ENCODE measurements around the gene C1orf21.

The C1orf21 gene

DNA sequence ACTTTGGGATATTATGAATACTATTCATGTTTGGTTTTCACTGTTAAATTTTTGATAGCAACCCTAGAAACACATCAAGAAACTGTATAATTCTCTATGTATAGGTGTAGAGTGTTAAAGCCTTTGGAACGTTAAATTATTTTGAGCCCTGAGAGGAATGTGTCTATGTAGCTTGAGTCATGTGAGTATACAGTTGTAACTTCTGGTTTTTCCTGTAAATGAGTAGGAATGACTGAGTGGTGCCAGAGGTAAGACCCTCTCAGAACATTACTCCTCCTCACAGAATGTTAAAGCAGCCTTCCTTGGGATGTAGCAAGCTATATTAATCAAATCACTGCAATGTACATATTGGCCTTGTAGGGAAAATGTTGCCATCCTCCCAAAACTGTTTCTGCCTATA, 69.0 kb downstream of the C1orf21 start:
- no peak for DNase-seq

DNA sequence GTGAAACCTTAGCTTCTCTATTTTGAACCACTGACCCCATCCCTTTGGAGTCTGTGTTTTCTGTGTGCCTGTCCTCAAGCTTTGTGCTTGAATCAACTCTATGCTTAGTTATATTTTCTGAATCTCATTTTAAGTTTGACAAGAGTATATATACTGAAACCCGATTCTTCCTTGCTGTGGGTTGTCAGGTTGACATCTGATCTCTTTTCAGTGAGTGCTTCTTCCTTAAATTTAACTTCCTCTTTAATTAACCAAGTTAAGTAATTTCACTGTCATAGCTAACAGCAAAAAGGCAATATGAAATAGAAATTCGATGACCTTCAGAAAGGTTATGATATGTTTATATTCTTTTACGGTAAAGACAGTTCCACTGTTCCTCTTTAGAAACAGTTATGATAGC, 69.4 kb downstream of the C1orf21 start:
- no peak for DNase-seq

DNA sequence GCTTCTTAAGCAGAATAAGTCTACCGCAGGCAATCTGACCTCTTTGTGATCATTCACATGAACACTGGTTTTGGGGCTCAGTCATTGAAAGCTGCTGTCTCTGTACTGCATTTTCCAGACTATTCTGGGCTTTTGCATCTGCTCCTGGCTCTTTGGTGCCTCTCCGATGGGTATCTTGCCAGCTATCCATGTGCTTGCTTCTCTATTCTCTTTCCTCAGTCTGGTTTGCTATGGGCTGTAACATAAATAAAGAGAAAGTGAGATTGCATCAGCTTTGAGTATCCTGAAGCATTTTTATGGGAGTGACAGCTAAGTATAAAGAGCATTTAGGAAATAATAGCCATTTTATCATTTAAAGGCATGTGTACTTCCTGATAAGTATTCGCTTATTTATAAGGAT, 70.7 kb downstream of the C1orf21 start:
- peak; percentile 13 for DNase-seq

DNA sequence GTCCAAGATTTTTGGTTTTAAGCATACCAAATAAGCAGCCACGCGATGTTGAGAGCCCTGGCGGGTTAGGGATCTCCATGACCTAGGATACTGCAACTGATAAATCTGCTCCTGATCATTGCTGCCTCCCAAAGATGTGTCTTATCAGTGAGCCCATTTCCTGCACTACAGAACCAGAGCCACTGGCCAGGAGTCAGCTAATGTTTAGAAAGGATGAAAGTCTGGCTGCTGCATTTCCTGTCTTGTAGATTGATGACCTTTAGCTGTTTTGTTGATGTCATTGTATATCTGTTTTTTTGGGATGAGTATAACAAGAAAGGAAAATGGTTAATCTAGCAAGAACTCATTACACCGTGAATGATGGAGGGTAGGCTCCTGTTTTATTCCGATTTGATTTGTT, 74.5 kb downstream of the C1orf21 start:
- no peak for DNase-seq

DNA sequence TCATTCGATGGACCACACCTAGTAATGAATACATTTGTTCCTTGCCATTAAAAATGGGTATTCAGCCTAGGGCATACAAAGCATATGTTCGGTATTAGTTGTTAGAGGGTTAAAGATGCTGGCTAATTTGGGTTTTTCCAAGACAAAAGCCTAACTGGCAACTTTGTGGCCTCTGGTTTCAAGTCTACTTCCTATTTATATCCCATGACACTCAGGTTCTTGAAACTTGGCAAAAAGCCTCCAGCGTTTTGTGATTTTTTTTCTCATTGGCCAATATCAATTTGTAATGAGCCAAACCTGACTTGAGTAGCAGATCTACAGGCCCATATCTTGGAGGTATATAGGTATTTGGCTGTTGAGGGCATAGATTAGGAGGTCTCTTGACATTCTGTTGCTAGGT, 75.3 kb downstream of the C1orf21 start:
- DNase-seq: no peak

DNA sequence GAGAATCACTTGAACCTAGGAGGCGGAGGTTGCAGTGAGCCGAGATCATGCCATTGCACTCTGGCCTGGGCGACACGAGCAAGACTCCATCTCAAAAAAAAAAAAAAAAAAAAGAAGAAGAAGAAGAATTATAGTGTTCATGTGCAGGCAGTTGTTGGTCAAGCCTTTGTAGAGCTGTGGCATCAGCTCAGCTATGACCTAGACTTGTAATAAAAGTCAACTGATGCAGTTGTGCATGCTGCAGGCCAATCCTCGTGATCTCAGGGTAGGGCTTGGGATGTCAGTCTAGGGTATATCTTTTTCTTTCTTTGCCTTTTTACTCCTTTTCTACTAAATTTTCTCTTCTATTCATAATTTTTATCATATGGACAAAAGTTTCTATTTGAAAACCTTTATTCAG, 76.2 kb downstream of the C1orf21 start:
- DNase-seq: no peak

DNA sequence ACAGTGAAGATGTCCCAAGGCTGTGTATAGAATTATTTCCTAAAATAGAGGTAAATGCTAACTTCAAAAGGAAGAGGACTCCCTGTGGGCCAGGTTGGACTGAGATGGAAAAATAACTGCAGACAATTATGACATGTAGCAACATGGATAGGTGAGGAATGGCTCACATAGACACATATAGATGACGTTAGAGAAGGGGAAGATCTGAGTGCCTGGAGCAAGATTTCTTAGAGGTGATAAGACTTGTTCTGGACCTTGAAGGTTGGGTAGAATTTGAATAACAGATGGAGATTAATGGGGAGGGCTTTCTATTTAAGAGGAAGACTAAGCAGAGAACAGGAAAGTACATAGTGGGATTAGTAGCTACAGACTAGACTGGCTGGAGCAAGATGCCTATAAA, 76.9 kb downstream of the C1orf21 start:
- DNase-seq: no peak

DNA sequence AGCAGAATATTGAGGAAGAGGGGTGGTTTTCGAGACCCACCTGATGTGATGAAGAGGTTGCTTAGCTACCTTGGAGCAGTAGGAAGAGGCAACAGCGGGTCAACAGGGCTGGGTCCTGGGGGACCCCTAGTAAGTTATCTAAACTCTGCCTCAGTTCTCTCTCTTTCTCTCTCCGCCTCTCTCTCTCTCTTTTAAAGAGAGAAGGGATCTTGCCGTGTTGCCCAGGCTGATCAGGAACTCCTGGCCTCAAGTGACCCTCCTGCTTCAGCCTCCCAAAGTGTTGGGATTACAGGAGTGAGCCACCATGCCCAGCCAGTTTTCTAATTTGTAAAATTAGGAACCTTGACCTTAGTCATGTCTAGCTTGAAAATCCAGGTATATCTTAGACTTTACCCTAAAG, 77.9 kb downstream of the C1orf21 start:
- DNase-seq: no peak

DNA sequence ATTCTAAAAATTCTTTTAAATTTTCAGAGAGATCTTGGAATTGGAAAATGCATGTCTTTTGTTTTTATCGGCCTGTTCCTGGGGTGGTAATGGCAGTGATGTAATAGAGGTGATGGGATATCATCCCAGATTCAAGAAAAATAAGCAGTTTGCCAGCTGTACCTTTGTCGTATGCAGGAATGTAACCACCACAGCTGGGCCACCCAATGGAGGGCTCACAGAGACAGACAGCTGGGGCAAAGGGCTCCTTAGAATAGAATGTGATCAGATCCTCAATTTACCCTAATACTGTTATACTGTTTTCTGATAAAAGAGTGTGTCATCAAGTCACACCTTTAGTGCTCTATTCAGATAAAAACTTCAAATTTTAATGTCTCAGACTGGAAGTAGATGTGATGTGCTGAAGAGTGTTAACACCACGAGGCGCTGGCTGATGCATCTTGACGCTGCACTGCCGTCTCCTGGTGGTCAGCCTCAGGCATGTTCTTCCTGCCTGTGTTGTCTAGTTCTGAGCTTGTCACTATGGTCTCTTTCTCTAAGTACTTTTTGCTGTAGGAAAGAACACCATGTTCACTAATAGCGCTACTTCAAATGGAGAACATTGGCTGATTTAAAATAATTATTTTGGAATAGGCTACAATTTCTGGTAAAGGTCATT, 78.8 kb downstream of the C1orf21 start:
- peak; percentile 3 for DNase-seq

DNA sequence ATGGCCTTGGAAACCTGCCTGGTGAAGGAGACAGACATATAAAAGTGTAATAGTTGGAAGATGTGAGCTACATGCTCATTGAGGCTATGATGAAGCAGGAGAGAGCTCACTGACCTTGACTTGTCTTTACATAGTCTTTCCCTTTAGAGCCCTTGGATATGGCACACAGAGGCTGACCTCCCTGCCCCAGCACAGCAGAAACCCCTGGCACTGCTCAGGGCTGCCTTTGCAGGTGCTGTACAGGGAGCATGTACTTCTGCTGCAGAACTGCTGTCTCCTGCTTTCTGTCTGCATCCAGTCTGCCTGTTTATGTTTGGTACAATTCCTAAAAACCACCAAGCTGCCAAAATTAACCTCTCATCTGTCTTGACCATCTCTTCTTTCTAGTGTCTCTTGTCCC, 80.5 kb downstream of the C1orf21 start:
- no peak for DNase-seq

DNA sequence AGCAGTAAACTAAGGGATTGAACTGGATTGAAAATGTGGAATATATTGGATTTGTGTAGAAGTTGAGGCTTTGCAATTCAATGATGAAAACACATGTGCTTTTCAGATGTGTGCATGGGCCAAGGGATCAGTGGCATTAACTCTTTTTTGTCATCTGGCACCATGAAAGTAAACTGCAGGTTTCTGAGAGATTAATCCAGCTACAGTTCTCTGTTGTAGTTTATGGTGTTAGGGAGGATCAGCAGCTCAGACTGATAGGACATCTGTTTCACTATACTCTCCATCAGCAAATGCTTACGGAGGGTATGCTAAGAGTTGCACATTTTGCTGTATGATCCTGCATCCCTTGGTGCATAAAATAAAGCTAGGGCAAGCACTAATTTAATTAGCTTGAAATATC, 82.6 kb downstream of the C1orf21 start:
- no peak for DNase-seq

DNA sequence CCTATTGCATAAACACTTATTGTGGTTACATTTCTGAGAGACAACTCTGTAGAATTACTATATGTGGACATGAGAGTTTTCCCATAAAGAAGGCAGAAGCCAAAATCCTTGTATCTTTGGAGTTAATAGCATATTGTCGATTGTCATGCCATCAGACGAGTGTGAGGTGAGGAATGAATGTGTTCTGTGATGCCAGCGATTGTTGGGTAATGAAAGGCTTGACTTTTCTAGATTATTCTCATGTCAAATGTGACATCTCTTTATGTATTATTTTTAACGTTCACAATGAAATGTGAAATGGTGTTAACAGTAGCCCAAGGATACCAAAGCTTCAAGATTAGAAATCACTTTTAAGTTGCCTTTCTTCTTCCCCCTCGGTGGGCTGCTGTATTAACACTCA, 84.9 kb downstream of the C1orf21 start:
- DNase-seq: no peak

DNA sequence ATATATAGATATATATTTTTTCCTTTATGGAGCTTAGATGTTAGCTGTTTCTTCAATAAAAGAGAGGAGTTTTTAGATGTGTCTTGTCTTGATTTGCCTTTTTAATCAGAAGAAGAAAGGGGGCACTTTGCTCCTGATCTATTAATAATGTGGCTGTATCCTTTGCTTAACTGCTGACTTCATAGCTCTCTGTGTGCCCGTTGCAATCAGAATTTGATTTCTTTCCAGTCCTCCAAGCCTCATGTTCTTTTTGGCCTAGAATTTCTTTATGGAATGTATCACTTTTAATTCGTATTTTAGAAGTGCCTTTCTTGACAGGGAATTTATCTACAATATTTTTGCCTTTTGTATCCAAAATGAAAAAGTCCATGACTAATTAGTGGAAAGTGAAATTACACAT, 85.3 kb downstream of the C1orf21 start:
- no peak for DNase-seq

DNA sequence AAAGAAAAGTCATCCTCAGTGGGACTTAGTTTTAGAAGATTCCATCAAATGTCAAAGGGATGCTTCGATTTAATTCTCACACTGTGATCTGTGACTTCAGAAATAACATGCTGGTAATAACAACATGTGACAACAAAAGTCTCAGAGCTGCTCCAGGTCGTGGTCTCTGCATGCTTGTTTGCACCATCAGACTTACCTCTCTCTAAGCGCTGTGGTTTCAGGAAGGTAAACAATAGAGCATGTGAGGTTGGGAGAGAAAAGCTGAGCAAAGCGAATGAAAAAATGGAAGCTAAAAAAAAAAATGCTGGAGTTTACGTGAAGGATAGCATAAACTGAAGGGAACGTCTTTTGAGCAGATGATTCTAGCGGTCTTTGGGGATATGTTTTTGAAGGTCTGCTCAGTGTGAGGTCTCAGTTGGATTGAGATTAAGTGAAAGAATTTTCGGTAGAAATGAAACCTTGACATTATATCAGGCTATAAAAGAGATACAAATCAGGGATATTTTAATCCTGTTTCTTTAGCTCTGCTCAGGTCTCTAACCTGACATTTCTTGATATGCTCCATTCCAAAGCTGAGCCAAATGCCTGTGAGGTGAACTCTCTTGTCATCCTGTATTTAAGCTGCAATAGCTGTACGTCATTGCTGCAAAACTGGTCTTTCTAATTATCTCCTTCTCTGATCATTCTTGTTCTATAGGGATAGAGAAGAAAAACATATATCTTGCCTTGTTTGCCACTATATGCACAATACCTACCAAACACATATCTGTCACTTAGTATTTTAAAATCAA, 86.5 kb downstream of the C1orf21 start:
- DNase-seq: no peak

DNA sequence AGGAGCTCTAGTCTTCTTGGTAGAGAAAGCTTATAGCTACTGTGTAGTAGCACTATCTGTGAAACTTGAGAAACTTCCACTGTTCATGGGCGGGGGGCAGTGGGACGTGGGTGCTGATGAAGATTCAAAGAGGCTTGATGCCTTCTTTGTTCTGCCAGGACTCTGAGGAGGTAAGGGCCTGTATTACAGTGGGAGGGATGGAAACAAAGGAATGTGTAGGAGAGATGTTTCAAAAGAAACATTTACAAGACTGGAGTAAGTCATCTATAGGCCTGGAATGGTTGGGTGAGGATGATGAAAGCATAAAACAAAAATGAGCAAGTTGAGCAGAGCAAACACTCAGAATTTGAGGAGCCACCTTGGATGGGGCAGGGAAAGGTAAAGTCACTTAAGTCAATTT, 89.4 kb downstream of the C1orf21 start:
- DNase-seq: no peak

DNA sequence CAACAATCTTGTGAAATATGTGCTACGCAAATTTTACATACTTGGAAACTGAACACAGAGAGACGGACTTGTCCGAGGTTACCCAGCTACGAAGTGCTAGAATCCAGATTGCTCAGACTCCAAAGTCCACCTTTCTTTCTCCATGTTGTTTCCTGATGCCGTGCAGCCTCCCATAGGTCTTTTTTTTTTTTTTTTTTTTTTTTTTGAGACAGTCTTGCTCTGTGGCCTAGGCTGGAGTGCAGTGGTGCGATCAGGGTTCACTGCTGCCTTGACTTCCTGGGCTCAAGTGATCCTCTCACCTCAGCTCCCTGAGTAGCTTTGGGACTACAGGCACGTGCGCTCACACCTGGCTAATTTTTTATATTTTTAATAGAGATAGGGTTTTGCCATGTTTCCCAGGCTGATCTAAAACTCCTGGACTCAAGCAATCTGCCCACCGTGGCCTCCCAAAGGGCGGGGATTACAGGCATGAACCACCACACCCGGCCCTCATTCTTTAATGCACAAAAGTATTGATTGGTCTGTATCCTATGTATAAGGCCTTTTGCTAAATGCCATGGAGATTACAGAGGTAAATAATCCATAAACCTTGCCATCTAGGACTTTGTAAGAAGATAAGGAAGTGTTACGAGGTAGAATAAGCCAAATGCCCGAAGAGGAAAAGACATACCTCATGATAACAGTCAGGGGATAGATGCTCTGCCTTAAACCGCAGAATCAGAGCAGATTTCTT, 92.8 kb downstream of the C1orf21 start:
- DNase-seq: no peak

DNA sequence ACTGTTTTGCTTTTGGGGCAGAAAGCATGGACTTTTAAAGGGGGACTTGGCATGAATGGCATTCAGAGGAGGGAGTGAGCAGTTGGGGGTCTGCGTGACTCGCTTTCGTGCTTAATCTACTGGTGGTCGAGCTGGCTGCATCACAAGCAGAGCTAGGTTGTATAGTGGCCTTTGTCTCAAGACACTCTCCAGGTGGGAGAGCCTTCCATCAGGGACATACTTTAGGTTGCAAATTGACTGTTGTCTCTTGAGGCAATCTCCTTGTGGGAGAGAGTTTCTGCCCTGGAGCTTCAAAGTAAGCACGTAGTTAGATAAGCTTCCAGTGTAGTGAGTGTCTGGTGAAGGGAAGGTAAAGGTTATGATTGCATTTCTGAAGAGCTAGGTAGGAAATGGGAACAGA, 93.9 kb downstream of the C1orf21 start:
- no peak for DNase-seq

DNA sequence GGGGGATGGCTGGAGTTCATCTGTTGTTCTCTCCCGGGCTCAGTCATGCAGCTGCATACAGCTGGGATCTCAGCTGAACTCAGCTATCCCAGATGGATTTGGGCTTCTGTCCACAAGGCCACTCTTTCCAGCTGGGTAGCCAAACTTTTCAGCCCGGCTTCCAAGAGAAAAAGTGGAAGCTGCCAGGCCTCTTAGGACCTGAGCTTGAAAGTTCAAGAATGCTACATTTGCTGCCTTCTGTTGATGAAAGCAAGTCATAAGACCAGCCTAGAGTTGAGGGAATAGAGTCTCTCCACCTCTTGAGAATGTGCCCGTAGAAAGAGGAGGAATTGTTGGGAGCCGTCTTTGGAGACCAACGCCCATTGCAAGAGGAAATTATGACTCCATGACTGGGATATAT, 95.3 kb downstream of the C1orf21 start:
- no peak for DNase-seq

DNA sequence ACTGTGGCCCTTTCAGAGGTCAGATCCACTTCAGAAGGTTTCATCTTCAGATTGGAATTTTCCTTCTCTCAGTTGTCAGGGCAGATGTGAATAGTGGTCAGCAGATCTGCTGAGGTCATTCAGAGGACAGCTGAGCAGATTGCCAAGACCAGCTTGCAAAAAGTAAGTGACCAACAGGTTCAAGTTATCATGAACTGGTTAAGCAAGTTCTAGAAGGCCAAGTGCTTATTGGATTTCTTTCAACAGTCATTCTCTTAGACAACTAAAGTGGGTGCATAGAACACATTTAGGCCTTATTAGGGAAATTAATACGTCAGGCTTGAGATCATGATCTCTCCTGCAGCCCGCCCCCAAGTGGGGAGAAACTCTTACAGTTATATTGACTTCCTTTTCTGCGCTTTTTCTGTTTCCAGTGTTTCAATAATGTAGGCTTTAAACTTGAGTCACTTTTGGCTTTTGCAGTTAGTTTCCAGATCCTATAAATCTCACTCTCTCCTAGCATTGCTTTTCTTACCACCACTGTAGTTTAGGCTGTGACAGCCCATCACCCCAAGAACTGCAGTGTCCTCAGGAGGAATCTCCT, 96.4 kb downstream of the C1orf21 start:
- DNase-seq: no peak

DNA sequence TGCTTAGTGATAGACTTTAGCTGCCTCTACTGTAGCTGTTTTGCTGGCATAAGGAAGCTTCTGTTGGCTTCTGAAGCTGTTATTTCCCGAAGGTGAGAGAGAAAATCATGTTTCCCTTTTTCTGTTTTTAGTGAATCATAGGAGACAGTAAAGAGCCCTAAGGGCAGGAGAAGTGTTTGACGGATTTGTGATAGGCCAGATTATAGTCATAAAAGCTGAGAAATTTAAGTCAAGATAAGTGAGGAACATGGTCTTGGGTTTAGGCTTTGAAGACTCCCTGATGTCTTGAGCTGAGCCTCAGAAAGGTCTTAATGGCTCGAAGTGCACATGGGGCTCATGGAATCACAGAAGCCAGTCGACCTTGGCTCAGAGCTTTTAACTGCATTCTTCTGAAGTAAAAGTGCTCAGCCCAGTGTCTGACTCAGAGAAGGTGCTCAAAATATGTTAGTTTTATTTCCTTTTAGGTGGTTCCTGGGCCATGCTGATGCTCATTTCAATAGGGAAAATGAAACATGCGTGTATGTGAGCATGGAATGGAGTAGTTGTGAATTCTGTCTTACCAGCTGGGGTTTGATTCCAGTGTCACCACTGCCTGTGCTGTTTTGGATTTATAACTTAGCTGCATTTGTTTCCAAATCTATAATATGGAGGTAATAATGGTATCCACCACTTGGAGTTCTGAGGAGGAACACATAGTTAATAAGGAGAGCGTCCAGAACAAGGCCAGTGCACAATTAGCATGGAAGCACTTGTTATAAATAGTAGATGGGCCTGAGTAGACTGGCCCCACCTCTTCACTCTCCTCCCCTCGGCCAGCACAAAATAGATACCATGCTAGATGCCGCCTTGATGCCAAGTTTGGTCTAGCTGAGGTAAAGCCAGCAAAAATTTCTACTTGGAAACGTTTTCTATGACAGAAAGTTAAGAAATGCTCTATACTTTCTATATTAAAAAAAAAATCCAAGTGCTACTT, 99.2 kb downstream of the C1orf21 start:
- DNase-seq: no peak

DNA sequence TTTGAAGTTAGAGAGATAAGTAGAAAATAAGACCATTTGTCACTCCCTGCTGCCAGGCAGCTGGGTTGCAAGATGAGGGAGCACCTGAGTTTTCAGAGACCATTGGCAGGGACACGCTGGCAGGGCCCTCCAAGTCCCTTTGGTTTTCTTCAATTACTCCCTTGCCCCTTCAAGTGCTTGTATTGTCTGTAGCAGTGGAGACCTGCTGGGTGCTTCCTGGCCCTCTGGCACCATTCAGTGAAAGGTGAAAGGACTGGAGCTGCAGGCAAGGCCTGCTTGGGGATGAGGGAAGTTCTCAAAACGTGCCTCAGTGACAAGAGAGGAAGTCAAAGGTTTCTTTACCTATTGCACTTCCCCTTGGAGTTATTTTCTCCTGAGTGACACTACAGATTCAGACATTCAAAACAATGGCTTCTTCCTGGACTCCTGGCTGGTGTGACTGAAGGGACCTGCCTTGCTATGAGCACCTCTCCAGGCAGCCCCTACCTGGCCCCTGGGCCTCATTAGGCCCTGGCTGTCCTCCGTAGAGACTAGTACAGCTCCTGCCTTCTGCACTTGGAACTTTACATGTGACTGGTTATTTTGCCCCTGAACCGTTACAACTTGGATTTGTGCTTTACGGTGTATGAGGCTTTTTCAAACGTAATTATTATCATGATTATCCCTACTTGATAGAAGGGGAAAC, 100.1 kb downstream of the C1orf21 start:
- DNase-seq: no peak
